SK-N-SH (cell line): ENCODE results near the gene PTER.

ENCODE experiments used
- EP300 ChIP-seq, 2 experiments: IDR thresholded peaks; 2 replicates each; pipeline versions ENCODE4 v1.4.0 to v1.6.1; 2012; ENCODE audit warnings: borderline replicate concordance in 1 of 2, low read depth in 1 of 2, low read length in 1 of 2
- EZH2phosphoT487 ChIP-seq: fragments of 200-600 bp; sonication (generic); IDR thresholded peaks from 2 replicates; pipeline ENCODE4 v1.6.1; 2017; ENCODE audit warnings: low read depth, mixed run types, mild to moderate bottlenecking, antibody characterized with exemption, moderate library complexity, borderline replicate concordance
- FOXJ3 ChIP-seq: sonication (generic); formaldehyde crosslinking; IDR thresholded peaks from 2 replicates; pipeline ENCODE4 v1.5.1; 2020; ENCODE audit warnings: mild to moderate bottlenecking, missing genetic modification reagents
- GABPA ChIP-seq: IDR thresholded peaks from 2 replicates; pipeline ENCODE4 v1.4.0; 2012; ENCODE audit warnings: low read depth, mild to moderate bottlenecking
- MXI1 ChIP-seq: IDR thresholded peaks from 2 replicates; pipeline ENCODE4 v1.6.1; 2012; ENCODE audit warnings: mild to moderate bottlenecking, low read depth, low read length, improper control_type of control experiment
- POLR2AphosphoS5 ChIP-seq: IDR thresholded peaks from 2 replicates; pipeline ENCODE4 v1.6.1; 2012; ENCODE audit warnings: low read depth, low read length
- RAD21 ChIP-seq: IDR thresholded peaks from 2 replicates; pipeline ENCODE4 v1.6.1; 2012; ENCODE audit warnings: mild to moderate bottlenecking, low read length
- SIN3A ChIP-seq: IDR thresholded peaks from 2 replicates; pipeline ENCODE4 v1.6.1; 2012; ENCODE audit warnings: low read depth, mild to moderate bottlenecking, low read length, moderate library complexity, borderline replicate concordance
- TCF12 ChIP-seq: IDR thresholded peaks from 2 replicates; pipeline ENCODE4 v1.4.0; 2012
- TF ChIP-seq, protein P1 (sequence below): IDR thresholded peaks from 2 replicates; pipeline ENCODE4 v1.4.0; 2012; ENCODE audit warnings: low read depth
- TF ChIP-seq, protein P2 (sequence below): fragments of 200-600 bp; sonication (generic); IDR thresholded peaks from 2 replicates; pipeline ENCODE4 v1.6.1; 2017; ENCODE audit warnings: antibody characterized with exemption, mild to moderate bottlenecking, moderate library complexity
- TF ChIP-seq, protein P3 (sequence below): IDR thresholded peaks from 2 replicates; pipeline ENCODE4 v1.6.1; 2012; ENCODE audit warnings: mild to moderate bottlenecking, low read depth, low read length, moderate library complexity

DNA sequence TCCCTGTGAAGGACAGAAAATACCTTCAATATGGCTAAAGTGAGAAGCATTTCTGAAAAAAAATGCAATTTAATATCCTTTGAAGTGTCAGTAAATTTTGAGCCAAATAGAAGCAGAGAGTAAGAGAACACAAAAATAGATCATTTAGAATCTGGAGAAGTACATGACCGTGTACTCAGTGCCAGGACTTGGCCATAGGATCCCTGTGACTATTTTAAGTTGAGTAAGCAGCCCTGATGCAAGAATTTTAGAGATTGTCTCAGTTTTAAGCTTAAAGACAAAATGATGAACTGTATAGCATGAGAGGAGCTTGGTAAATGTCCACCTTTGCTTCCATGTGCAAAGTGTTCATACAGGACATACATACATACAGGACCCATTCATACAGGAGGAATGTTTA is 2.5 kb downstream of the PTER start:
- TF ChIP-seq, protein P1, sequence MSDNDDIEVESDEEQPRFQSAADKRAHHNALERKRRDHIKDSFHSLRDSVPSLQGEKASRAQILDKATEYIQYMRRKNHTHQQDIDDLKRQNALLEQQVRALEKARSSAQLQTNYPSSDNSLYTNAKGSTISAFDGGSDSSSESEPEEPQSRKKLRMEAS = no peak
- TF ChIP-seq, protein P2, sequence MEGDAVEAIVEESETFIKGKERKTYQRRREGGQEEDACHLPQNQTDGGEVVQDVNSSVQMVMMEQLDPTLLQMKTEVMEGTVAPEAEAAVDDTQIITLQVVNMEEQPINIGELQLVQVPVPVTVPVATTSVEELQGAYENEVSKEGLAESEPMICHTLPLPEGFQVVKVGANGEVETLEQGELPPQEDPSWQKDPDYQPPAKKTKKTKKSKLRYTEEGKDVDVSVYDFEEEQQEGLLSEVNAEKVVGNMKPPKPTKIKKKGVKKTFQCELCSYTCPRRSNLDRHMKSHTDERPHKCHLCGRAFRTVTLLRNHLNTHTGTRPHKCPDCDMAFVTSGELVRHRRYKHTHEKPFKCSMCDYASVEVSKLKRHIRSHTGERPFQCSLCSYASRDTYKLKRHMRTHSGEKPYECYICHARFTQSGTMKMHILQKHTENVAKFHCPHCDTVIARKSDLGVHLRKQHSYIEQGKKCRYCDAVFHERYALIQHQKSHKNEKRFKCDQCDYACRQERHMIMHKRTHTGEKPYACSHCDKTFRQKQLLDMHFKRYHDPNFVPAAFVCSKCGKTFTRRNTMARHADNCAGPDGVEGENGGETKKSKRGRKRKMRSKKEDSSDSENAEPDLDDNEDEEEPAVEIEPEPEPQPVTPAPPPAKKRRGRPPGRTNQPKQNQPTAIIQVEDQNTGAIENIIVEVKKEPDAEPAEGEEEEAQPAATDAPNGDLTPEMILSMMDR = no peak
- TF ChIP-seq EZH2phosphoT487 = no peak
- TF ChIP-seq SIN3A = no peak
- no peak for TF ChIP-seq POLR2AphosphoS5
- TF ChIP-seq, protein P3, sequence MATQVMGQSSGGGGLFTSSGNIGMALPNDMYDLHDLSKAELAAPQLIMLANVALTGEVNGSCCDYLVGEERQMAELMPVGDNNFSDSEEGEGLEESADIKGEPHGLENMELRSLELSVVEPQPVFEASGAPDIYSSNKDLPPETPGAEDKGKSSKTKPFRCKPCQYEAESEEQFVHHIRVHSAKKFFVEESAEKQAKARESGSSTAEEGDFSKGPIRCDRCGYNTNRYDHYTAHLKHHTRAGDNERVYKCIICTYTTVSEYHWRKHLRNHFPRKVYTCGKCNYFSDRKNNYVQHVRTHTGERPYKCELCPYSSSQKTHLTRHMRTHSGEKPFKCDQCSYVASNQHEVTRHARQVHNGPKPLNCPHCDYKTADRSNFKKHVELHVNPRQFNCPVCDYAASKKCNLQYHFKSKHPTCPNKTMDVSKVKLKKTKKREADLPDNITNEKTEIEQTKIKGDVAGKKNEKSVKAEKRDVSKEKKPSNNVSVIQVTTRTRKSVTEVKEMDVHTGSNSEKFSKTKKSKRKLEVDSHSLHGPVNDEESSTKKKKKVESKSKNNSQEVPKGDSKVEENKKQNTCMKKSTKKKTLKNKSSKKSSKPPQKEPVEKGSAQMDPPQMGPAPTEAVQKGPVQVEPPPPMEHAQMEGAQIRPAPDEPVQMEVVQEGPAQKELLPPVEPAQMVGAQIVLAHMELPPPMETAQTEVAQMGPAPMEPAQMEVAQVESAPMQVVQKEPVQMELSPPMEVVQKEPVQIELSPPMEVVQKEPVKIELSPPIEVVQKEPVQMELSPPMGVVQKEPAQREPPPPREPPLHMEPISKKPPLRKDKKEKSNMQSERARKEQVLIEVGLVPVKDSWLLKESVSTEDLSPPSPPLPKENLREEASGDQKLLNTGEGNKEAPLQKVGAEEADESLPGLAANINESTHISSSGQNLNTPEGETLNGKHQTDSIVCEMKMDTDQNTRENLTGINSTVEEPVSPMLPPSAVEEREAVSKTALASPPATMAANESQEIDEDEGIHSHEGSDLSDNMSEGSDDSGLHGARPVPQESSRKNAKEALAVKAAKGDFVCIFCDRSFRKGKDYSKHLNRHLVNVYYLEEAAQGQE = no peak
- no peak for TF ChIP-seq EP300 (IDR thresholded peaks at IDR 0.05; ENCODE audit: borderline replicate concordance in 1 of 2, low read depth in 1 of 2, low read length in 1 of 2)
- TF ChIP-seq RAD21 = no peak
- no peak for TF ChIP-seq MXI1
- TF ChIP-seq GABPA = no peak
- no peak for TF ChIP-seq FOXJ3 (CRISPR knock-in tag)
- TF ChIP-seq TCF12 = no peak
